Sigmoid colon (tissue), 7 donors: ENCODE data around the gene OLIG1. TPM values are rescaled to one million over a fixed set of nuclear protein-coding genes. Genes with fewer than 3 reads are reported as not detected.

Experiments
- DNase-seq: peaks from one replicate; pipeline ENCODE4 v3.0.0-alpha.2; 2019
- H3K27ac ChIP-seq, 4 donors: fragments of 200-600 bp; sonication (generic); one replicate each; pipeline ENCODE4 v1.5.1; 2016 to 2019; ENCODE audit warnings: mild to moderate bottlenecking in 1 of 4
- H3K27me3 ChIP-seq, 3 donors: fragments of 200-600 bp; sonication (generic); one replicate each; pipeline ENCODE4 v1.5.1; 2019; ENCODE audit warnings: mild to moderate bottlenecking in 1 of 3
- H3K36me3 ChIP-seq, 4 donors: fragments of 200-600 bp; sonication (generic); one replicate each; pipeline ENCODE4 v1.5.1; 2016 to 2019
- H3K4me1 ChIP-seq, 4 donors: fragments of 200-600 bp; sonication (generic); one replicate each; pipeline ENCODE4 v1.5.1; 2017 to 2019
- H3K4me3 ChIP-seq, 4 donors: fragments of 200-600 bp; sonication (generic); one replicate each; pipeline ENCODE4 v1.5.1; 2017 to 2019; ENCODE audit warnings: mild to moderate bottlenecking in 2 of 4, moderate library complexity in 1 of 4
- H3K9me3 ChIP-seq, 4 donors: fragments of 200-600 bp in 3 of 4; sonication (generic) in 3 of 4; one replicate each; pipeline versions ENCODE4 v1.5.1 to v1.6.1; 2013 to 2019
- EP300 ChIP-seq, 4 donors: sonication (generic); formaldehyde crosslinking; IDR thresholded peaks; one replicate each; pipeline ENCODE4 v1.6.1; 2017; ENCODE audit warnings: antibody characterized with exemption in 4 of 4
- POLR2A ChIP-seq, 2 donors: fragments of 450-650 bp; IDR thresholded peaks; one replicate each; pipeline ENCODE4 v1.6.1; 2016; ENCODE audit warnings: antibody characterized with exemption in 2 of 2, mild to moderate bottlenecking in 2 of 2, moderate library complexity in 2 of 2
- POLR2AphosphoS5 ChIP-seq, 4 donors: sonication (generic); formaldehyde crosslinking; IDR thresholded peaks; one replicate each; pipeline ENCODE4 v1.6.1; 2017; ENCODE audit warnings: antibody characterized with exemption in 4 of 4
- WGBS, 2 donors: extraction: QIAGEN DNeasy Blood & Tissue Kit; methylation state at CpG; one replicate each; pipeline ENCODE4 v1.1.7; 2013; 5-methylcytosine and 5-hydroxymethylcytosine counted together
- intact Hi-C: fragments of 100-400 bp; cut with DNase I; formaldehyde crosslinking; loops from one replicate; pipeline ENCODE4 v1.15.1; 2023
- polyA plus RNA-seq, 3 donors: library from polyadenylated mRNA; stranded (reverse); fragments of 200-250 nt; gene quantifications; one replicate each; pipeline ENCODE4 v1.2.3, GENCODE V29; 2013
- total RNA-seq, 4 donors: library from RNA; depleted of rRNA; stranded (reverse); fragments of >200 nt; gene quantifications; one replicate each; pipeline ENCODE4 v1.1.0, GENCODE V29; 2016
- TF ChIP-seq, protein P1 (sequence below), 4 experiments: fragments of 450-650 bp in 3 of 4; fragments of 200-600 bp in 1 of 4; IDR thresholded peaks; one replicate each; pipeline ENCODE4 v1.5.1; 2016 to 2019; ENCODE audit warnings: antibody characterized with exemption in 4 of 4, mild to moderate bottlenecking in 3 of 4, moderate library complexity in 2 of 4
- donor health status: healthy with polysubstance abuse.
- donor health status: Bipolar disorder and iron deficiency.
- donor health status: healthy.

Gene OLIG1
- total and polyA plus RNA-seq, 7 donors: not detected

DNA sequence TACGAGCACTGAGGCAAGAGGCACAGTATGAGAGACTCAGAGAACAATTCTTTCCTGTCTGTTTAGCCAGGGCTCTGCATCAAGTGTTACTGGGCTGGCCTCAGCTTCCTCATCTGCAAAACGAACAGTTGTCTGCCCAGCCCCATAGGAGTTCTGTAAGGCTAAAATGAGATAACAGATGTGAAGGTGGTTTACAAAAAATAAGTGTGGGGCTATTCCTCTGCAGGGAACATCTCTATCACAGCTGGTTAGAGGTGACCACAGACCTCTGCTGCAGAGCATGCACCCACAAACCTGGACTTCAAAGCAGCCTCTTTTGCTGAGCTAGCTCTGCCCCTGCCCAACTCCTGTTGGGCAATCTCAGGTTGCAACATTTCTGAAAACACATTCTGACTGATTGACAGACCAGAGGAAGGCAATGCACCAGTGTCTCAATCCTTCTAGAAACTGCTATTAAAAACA, 10.5 kb upstream of the OLIG1 start:
- Histone ChIP-seq H3K9me3 (no peaks in the 10 kb centered on the region), H3K27me3 (peaks cover 0 to 45% (median 15%) of the 10 kb centered on the region in 3 donors), H3K4me3 (no peak overlapping the region), H3K36me3 (no peaks in the 10 kb centered on the region), H3K4me1 (no peaks in the 10 kb centered on the region), H3K27ac (no peak overlapping the region)
- intact Hi-C loops: no loop called here
- no peak for TF ChIP-seq POLR2A (IDR thresholded peaks at IDR 0.05)
- TF ChIP-seq, protein P1, sequence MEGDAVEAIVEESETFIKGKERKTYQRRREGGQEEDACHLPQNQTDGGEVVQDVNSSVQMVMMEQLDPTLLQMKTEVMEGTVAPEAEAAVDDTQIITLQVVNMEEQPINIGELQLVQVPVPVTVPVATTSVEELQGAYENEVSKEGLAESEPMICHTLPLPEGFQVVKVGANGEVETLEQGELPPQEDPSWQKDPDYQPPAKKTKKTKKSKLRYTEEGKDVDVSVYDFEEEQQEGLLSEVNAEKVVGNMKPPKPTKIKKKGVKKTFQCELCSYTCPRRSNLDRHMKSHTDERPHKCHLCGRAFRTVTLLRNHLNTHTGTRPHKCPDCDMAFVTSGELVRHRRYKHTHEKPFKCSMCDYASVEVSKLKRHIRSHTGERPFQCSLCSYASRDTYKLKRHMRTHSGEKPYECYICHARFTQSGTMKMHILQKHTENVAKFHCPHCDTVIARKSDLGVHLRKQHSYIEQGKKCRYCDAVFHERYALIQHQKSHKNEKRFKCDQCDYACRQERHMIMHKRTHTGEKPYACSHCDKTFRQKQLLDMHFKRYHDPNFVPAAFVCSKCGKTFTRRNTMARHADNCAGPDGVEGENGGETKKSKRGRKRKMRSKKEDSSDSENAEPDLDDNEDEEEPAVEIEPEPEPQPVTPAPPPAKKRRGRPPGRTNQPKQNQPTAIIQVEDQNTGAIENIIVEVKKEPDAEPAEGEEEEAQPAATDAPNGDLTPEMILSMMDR (IDR thresholded peaks at IDR 0.05): no peak
- DNase-seq: no peak
- WGBS, 2 donors: 33 to 41% methylated on average over 2 of the region's 2 CpGs

DNA sequence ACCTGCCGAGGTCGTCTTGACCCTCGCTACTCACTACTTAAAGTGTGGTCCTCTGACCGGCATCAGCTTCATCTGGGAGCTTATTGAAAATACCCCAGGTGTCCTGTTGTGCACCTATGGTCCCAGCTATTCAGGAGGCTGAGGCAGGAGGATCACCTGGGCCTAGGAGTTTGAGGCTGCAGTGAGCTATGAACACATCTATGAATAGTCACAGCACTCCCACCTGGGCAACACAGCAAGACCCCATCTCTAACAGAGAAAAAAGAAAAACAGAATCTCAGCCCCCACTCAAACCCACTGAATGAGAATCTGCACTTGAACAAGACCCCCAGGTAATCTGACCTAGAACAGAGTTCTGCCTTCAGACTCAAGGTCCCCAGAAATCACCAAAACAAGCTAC, 8.7 kb upstream of the OLIG1 start:
- 93 to 95% methylated on average over 4 of the region's 4 CpGs for WGBS, 2 donors
- intact Hi-C loops: no loop called here
- H3K27me3 ChIP-seq: peaks cover 0 to 62% (median 16%) of the 10 kb centered on the region in 3 donors
- H3K27ac ChIP-seq: no peak overlapping the region
- TF ChIP-seq POLR2A (IDR thresholded peaks at IDR 0.05) (no peak), EP300 (IDR thresholded peaks at IDR 0.05) (no peak), POLR2AphosphoS5 (IDR thresholded peaks at IDR 0.05) (no peak)
- TF ChIP-seq, protein P1 (IDR thresholded peaks at IDR 0.05): no peak
- DNase-seq: no peak
- no peaks in the 10 kb centered on the region for H3K9me3 ChIP-seq
- H3K4me3 ChIP-seq: no peak overlapping the region
- no peaks in the 10 kb centered on the region for H3K4me1 ChIP-seq
- no peaks in the 10 kb centered on the region for H3K36me3 ChIP-seq

DNA sequence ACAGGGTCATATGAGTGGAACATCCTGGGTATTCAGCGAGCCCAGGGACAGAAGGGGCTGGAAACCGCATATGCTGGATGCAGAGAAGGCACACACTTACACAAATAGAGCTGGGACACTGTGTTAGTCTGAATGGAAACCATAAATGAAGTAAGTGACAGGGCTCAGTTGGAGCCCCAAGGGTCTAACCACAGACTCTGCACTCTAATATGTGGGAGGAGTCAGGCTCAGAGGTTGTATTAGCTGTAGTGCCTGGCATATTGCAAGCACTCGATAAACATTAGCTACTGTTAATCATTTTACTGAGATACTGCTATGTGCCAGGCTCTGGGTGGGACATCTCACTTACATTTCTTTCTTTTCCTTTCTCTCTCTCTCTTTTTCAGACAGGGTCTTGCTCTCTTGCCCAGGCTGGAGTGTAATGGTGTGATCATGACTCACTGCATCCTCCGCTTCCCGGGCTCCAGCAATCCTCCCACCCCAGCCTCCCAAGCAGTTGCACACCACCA, 6.5 kb upstream of the OLIG1 start:
- TF ChIP-seq POLR2AphosphoS5 (IDR thresholded peaks at IDR 0.05) (no peak), EP300 (IDR thresholded peaks at IDR 0.05) (no peak), POLR2A (IDR thresholded peaks at IDR 0.05) (no peak)
- TF ChIP-seq, protein P1 (IDR thresholded peaks at IDR 0.05): no peak
- Histone ChIP-seq H3K27ac (no peak overlapping the region), H3K9me3 (no peaks in the 10 kb centered on the region), H3K36me3 (no peaks in the 10 kb centered on the region), H3K4me1 (no peaks in the 10 kb centered on the region), H3K4me3 (no peak overlapping the region), H3K27me3 (peaks cover 11 to 84% (median 33%) of the 10 kb centered on the region in 3 donors)
- 81 to 84% methylated on average over 5 of the region's 5 CpGs for WGBS, 2 donors
- intact Hi-C loops: no loop called here
- DNase-seq: no peak

DNA sequence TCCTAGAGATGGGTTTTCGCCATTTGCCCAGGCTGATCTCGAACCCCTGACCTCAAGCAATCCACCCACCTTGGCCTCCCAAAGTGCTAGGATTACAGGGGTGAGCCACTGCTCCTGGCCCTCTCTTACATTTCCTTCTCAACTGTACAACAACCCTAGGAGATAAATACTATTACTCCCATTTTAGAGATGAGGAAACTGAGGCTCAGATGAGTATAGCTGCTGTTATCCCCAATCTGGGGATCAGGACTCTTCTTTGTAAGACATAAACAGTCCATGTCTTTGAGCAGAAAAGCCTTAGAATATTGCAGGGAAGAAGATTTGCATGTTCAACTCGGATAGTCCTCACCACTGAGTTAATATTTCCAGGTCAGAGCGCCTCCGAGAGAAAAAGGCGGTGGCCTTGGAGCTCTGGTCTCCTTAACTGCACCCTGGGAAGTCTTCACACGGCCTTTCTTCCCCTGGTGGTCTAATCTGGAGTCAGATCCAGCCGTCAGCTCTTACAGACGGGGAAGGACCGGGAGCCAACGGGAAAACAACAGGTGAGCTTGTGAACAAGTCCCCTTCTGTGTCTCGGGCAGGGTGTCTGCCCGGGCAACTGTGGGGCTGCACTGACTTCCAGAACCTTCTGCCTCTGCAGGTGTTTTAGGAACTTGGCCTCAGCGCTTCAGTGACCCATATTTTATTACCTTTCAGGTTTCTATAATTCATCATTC, 5.9 kb upstream of the OLIG1 start:
- no peak overlapping the region for H3K27ac ChIP-seq
- no peaks in the 10 kb centered on the region for H3K36me3 ChIP-seq
- peaks cover 0 to 3% (median under 1%) of the 10 kb centered on the region in 4 donors for H3K9me3 ChIP-seq
- intact Hi-C loops: no loop called here
- TF ChIP-seq, protein P1 (IDR thresholded peaks at IDR 0.05): no peak
- no peak for TF ChIP-seq POLR2A (IDR thresholded peaks at IDR 0.05)
- no peak for TF ChIP-seq POLR2AphosphoS5 (IDR thresholded peaks at IDR 0.05)
- no peak for TF ChIP-seq EP300 (IDR thresholded peaks at IDR 0.05)
- no peak for DNase-seq
- H3K4me3 ChIP-seq: no peak overlapping the region
- no peaks in the 10 kb centered on the region for H3K4me1 ChIP-seq
- peaks cover 17 to 91% (median 39%) of the 10 kb centered on the region in 3 donors for H3K27me3 ChIP-seq
- 27 to 61% methylated on average over 14 of the region's 14 CpGs for WGBS, 2 donors
